HG03457 (cell line): Measurements from ENCODE around the gene SH3TC1.

Source experiments
- ATAC-seq: cut with Tn5 transposase; IDR thresholded peaks from one replicate; pipeline ENCODE4 v1.9.1; 2021; ENCODE audit warnings: moderate number of reproducible peaks; ENCODE audit not compliant: unreplicated experiment

SH3TC1 gene

DNA sequence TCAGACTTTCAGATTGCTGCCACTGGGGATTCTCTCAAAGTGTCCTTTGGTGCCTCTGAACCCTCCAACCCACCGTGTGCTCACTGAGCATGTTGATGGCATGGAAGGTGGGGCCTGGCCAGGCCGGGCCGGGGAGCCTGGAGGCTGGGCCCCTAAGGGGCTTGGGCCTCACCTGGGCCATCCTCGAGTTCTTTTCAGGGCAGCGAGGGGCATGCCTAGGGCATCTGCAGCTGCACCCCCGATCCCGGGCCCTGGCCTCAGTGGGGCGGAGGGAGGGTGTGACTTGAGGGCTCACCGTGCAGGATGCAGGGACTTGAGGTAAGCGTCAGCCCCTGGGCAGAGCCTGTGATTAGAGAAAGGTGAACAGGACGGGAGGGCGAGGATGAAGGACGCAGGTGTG, 1.6 kb upstream of the SH3TC1 start:
- no peak for ATAC-seq

DNA sequence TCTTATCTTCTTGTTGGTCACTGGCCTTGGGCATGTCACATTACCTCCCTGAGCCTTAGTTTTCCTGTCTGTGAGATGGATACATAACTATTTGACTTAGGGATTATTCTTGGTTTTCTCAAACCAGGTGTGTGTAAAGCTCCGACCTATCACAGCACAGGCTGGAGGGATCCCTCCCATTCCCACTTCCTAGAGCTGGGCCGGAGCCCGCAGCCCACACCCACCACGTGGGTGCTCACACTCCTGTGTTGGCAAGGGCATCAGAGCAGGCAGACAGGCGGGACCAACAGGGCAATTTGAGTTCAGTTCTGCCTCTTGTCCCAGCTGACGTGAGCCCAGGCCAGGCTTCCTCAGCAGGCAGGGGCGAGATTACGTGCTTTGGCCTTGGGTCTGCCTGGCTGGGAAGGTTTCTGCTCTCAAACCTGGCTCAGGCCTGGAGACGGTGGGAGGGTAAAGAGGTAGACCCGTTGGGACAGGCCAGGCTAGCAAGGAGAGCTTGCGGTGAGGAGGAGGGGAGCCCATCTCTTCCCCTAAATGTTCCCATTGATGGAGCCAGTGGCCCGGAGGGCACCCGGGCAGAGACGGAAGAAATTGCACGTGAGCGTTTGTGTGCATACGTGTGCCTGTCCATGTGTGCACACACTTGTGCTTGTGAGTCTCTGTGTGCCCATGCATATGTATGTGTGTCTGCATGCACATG, 734 bp upstream of the SH3TC1 start:
- ATAC-seq, result no peak

DNA sequence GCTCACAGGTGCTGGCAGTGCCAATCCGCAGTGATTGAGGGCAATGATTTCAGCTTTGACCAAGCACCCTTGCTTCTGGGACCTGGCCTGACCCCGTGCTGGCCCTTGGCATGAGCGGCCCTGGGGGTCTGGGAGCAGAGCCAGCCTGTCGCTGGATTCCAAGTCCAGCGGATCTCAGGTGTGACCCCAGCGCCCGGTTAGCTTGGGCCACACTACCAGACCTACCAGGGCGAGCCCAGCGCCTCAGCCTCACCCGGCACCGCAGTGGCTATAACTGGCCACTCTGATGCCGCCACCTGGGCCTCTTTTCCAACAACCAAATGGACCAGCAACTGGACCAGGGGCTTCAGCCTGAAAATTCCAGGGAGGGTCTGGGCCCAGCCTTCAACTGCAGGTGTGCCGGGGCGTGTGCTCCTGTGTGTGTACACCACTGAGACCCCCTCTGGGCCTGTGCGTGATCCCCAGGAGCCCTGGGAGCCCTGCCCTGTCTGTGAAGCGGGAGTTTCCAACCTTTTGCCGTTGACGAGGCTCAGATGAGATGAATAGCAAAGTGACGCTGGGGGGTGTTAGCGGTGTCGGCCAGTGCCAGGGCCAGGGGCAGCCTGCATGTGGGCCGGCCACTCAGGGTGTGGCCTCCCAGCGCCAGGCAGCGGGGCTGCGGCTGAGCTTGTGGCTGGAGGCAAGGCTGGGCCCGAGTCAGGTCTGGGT, 658 bp downstream of the SH3TC1 start:
- ATAC-seq, result no peak

DNA sequence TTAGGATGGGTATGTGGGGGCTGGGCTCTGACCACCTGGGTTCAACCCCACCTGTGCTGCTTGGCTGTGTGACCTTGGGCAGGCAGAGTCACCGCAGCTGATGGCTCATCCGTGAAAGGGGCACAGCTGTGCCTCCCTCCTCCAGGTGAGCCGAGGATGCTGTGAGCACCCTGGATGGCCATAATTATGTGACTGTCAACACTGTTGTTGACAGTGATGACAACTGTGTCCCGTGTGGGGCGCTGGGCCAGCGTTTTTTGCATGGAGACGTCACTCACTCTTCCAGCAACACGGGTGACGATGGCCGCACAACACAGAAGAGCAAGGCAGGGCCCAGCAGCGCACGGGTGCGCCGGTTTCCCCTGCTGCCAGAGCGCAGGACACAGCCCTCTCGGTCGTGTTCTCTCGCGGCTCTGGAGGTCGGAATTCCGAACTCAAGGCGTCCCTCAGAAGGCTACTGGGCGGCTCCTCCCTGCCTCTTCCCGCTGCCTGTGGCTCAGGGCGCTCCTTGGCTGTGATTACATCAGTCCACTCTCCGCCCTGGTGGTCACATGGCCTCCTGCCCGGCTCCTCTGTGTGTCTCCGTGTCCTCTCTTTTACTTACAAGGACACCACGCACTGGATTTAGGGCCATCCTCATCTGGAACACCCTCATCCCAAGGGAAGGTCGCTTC, 1.3 kb downstream of the SH3TC1 start:
- no peak for ATAC-seq

DNA sequence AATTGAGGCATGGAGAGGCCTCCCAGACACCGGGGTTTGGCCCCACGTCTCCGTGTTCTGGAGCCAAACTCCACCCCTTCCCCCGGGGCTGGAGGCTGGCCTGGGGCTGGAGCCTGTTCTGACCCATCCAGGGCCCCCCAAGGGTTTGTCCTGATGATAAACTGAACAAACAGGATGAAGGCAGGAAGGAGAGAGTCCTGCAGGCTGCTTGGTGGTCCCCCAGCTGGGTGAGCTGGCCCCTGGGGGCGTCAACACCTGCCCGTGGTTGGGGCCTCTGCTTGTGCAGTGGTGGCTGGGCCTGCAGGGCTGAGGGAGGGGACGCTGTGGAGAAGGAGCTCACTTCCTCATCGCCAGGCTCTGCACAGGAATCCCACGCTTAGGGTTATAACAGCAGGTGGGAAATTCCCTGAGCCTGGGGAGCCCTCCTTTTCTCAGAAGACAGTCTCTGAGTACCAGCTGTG, 2.3 kb downstream of the SH3TC1 start:
- peak; percentile 33 for ATAC-seq

DNA sequence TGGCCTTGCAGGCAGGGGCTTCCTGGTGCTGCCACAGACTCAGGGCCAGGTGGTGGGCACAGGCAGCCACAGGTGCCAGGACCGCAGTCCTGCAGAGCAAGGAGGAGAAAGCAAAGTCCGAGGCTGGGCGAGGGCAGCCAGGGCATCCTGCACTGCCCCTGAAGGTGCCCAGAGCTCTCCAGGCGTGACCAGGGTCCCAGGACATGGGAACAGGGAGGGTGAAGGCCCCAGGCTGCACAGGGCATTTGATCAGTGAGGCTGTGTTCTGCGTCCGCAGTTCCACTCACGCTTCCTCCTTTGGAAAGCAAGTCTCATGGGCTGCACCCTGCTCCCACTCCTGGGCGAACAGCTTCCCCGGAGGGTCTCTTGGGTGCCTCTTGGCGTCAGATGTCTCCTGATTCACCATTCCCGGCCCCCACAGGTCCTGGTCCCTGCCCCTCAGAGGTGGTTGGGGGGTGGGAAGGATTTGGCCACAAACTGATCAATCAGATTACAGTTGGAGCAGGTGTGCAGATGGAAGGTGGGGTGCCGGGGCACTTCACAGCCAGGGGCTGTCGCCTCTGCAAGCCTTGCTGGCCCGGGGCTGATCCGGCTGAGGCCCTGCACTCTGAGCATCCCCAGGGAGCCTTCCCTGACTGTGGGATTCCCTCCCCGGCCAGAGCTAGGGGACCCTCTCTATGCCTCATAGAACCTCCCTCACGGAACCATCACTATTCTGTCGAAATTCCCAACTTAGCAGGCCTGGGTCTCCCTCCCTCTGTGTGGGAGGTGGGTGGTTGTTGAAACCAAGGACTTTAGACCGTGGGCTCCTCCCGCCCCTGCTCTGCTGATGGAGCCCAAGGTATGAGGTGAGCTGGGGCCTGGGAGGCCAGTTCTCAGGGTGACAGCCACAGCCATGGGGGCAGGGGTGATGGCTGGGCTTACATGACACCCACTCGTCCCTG, 3.3 kb downstream of the SH3TC1 start:
- ATAC-seq, result no peak

DNA sequence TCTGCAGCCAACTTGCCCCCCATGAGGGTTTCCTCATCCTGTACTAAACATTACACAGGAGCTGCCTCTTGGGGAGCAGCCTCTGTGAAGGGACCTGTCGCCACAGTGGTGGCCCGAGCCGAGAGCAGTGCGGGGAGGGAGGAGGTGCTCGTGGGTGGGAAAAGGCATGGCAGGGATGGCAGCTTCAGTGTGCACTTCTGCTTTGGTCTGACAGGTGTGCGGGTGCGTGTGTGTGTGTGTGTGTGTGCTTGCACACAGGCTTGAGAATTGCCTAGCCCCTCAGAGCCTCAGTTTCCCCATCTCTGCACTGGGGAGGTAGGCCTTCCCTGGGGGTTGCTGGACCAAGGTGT, 3.9 kb downstream of the SH3TC1 start:
- ATAC-seq, result no peak

DNA sequence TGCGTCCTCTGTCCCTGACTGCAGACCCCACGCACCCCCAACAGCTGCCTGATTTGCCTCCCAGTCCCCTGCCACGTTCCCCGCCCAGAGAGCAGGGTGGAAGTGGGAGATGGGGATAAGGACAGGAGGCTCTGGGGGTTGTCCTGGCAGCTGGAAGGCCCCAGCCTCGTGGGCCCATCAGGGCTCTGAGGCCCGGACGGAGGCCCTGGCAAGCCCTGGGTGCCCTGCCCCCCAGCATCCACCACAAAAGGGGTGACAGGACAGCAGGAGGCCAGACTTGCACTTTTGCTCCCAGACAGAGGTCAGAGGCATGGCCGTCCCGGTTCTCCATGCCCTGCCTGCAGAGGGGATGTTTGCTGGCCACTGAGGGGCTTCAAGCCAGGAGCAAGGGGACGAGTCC, 4.7 kb downstream of the SH3TC1 start:
- no peak for ATAC-seq

DNA sequence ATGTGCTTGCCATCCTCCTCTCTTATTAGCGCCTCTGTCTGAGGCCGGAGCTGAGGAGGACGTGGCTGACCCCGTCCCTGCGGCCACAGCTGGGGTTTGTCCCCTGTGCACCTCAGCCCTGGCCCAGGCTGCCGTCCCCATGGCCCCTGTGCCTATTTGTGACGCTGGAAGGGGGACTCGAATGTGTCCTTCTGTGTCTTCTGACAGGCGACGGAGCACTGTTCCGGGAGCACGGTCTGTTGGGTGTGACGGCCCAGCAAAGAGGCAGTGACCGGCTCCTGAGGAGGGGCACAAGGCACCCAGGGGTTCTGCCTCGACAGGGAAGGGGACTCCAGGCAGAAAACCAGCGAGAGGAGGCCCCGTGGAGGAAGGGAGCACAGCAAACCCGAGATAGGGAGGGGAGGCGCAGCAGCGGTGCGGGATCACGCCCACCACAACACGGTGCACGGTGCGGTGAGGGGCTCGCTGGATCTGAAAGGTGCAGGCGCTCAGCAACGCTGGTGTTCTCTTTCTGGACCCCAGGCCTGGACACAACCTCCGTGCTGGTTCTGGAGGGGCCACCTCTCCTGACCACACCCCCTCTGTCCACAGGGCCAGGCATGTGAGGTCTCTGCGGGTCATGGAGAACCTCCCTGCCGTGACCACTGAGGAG, 5.6 kb downstream of the SH3TC1 start:
- no peak for ATAC-seq

DNA sequence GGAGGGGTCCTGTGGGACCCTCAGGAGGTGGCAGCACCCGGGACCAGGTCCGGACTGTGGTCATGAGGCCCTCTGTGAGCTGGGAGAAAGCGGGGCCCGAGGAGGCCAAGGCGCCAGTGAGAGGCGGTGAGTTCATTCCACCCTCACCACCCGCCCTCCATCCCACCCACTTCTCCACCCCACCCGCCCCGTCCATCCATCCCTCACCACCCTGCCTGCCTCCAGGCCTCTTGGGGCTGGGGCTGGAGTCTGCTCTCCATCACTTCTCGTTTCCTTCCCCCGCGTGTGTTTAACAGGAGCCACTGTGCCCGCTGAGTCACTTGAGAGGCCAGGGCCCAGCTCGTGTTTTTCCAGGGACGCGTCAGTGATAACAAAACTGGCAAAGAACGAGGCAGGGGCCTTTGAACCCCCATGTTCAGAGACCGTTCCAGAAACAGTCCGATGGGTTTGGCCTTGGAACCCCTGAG, 6.2 kb downstream of the SH3TC1 start:
- no peak for ATAC-seq

DNA sequence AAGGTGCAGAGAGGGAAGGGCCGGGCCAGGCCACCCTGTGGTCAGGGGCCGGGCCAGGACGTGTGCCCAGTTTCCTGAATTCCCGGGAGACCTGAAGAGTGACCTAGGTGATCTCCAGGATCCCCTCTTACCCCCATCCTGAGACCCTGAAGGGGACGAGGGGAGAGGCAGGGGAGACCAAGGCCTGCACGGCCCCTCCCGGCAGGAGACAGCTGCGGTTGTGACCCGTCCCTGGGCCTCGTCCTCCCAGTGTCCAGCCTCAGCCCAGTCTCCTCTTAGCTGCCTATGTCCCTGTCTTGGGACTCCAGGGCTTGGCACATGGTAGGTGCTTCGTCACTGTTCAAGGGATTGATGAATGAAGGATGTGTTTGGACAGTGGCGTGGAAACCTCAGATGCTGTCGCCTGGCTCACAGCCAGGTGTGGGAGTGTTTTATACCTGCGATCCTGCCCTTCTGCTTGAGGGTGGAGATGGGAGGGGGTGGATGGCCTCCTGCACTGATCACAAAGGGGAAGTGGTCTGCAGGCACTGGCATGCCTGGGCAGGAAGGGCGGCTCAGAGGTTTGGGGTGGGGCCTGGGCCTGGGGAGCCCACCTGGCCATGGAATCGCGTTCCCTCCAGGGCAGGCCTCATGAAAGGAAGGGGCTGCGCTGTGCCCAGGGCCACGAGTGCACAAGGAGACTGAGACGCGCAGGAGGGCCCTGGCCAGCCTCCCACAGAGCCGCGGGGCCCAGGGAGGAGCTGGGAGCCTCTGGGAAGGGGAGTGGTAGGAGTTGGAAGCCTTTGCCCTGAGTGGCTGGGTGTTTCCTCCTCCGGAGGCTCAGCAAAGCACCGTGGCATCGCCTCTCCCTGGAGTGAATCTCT, 6.9 kb downstream of the SH3TC1 start:
- no peak for ATAC-seq

DNA sequence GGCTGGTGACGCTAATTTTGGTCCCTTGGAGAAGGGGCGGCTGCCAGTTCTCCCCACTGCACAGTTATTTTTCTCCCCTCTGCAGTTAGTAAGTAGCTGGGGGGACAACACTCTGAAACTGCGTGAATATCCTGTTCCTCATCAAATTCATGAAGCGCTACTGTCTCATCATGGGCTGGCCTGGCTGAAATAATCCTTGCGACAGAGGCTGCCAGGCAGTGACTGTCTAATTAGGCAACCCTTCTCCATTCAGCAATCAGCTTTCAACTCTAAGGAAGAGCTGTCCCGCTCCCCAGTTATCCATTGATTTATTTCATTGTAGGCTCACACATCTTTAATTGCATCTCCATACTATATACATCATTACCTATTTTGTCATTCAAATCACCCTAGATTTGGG, 8.2 kb downstream of the SH3TC1 start:
- ATAC-seq, result no peak

DNA sequence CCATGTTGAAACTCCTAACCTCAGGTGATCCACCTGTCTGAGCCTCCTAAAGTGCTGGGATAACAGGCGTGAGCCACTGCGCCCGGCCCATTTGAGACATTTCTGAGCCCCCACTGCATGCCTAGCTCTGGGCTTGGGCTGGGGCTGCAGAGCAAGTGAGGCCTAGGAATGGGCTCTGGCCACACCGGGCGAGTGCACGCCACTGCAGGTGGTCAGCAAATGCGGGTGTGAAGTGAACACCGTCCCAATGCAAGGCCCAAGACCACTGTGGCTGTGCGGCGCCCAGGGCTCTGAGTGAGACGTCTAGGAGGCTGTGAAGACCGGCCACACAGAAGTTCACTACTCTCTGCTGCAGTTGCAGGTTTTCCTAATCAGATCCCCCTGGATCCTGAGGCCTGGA, 9.5 kb downstream of the SH3TC1 start:
- ATAC-seq, result no peak

DNA sequence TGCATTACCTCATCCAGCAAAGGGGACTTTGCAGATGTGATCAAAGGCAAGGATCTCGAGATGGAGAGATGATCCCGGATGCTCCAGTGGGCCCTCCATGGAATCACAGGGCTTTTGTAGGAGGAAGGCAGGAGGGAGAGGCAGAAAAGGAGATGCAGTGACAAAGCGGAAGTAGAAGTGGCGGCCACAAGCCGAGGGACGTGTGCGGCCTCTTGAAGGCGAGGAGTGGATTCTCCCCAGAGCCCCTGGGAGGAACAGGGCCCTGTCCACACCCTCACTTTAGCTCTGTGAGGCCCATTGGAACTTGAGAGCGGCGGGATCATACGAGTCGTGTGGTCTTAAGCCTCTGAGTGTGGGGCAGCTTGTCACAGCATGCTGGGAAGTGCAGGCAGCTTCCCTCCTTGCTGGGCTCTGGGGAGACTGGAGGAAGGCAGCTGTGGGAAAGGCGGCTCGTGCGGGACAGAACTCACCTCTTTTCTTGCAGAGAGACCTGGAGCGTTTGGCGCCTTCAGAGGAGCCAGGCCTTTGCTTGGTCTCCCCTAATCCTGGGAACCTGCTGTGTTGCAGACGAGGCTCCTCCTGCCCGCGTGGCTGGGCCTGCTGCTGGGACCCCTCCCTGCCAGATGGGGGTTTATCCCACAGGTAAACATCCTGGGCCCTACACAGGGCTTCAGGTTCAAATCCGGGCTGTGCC, 10.2 kb downstream of the SH3TC1 start:
- ATAC-seq, result no peak

DNA sequence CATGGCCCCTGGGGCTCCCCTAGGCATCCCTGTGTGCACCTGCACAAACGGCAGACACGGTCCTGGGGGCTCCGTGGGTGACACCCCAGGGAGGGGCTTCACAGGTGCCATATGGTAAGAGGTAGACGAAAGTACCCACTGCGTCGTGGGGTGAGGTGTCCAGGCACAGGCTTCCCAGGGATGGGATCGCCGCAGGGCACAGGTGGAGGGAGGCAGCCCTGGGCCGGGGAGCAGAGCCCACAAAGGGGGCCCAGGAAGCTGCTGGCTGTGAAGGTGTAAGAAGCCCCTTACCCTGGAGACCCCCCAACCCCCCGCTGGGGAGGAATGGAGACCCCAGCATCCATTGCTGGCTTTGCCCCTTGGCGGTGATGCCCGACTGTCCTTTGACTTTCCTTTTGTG, 10.9 kb downstream of the SH3TC1 start:
- ATAC-seq, result no peak

DNA sequence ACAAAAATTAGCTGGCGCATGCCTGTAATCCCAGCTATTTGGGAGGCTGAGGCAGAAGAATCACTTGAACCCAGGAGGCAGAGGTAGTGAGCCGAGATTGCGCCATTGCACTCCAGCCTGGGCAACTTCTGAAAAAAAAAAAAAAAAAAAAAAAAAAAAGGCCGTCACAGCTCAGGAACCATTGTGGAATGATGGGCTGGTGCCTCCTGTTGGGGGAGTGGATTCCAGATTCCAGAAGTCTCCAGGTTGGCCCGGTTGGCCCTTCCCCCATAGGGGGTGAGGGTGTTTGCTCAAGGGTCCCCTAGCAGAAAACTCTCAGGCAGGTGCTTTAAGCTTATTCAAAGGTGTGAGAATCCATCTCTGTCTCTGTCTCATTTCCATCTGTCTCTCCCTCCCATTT, 11.5 kb downstream of the SH3TC1 start:
- no peak for ATAC-seq

DNA sequence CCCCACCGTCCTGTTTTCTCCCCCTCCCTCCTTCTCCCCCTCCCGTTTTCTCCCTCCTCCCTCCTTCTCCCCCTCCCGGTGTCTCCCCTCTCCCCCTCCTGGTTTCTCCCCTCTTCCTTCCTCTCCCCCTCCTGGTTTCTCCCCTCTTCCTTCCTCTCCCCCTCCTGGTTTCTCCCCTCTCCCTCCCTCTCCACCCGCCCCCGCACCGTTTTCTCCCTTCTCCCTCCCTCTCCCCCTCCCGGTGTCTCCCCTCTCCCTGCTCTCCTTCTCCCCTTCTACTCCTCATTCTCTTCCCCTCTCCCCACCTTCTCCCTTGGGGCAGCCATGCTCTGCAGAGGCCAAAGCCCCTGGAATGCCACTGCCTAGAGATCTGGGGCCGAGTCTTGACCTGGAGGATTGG, 12.2 kb downstream of the SH3TC1 start:
- ATAC-seq, result no peak

DNA sequence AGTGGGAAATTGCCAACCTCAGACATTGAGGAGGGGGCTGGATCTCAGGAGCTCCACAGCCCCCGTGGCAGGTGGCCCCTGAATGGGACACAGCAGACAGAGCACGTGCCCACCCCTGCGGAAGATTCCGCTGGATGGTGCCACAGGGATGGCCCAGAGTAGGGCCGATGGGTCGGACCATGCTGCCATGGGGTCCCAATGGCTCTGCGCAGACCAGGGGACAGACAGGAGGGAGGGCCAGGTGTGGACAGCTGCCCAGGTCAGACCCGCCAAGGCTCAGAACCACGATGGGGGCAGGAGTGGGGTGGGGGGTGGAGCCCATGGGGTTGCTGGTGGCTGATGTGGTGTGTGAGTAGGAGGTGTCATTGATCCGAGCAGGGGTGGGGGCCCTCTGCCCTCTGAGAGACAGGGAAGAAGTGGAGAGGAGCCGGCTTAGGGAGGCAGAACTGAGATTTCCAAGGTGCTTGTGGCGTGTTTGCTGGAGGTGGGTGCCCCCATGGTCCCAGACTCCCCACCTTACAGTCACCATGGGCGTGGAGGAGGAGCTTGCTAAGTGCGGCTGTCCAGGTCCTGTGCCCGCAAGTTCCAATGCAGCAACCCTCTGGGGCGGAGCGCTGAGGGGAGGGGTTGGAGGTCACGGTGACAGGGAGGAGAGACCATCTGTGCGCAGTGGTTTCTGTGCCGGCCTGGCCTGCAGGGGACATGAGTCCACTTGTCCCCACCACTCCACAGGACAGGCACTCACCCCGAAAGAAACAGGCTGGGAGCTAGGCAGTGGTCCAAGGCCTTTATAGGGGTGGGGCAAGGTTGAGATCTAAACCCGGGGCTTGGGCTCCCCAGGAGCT, 12.9 kb downstream of the SH3TC1 start:
- ATAC-seq, result no peak
